GM12874 (cell line): ENCODE results near the gene HRH1.

ENCODE experiments used
- CTCF ChIP-seq: IDR thresholded peaks from 2 replicates; pipeline ENCODE4 v1.5.1; 2011; ENCODE audit warnings: low read depth, mild to moderate bottlenecking, control low read depth, low read length, moderate library complexity; ENCODE audit not compliant: insufficient read depth

Gene HRH1

DNA sequence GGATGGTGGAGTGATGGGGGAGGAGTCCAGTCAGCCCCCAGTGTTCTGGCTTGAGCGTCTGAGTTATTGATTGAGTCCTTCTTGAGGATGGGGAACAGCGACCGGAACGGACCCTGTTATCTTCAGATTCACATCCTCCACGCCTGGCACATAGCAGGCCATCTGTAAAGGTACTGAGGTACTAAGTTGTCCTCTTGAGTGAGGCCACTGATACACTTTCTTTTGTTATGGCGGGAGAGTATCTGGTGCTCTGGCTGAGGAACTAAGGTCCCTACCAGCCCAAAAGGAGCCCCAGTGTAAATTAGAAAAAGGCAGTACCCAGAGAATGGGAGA is 16.7 kb upstream of the HRH1 start:
- no peak for TF ChIP-seq CTCF

DNA sequence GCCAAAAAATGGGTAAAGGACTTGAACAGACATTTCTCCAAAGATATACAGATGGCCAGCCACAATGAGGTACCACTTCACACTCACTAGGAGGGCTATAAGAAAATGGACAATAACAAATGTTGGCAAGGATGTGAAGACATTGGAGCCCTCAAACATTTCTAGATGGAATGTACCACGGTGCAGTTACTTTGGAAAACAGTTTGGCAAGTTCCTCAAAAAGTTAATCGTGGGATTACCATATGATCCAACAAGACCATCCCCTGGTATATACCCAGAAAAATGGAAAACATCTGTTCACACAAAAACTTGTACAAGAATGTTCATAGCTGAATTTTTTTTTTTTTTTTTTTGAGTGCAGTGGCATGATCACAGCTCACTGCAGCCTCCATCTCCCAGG is 15.9 kb upstream of the HRH1 start:
- no peak for TF ChIP-seq CTCF

DNA sequence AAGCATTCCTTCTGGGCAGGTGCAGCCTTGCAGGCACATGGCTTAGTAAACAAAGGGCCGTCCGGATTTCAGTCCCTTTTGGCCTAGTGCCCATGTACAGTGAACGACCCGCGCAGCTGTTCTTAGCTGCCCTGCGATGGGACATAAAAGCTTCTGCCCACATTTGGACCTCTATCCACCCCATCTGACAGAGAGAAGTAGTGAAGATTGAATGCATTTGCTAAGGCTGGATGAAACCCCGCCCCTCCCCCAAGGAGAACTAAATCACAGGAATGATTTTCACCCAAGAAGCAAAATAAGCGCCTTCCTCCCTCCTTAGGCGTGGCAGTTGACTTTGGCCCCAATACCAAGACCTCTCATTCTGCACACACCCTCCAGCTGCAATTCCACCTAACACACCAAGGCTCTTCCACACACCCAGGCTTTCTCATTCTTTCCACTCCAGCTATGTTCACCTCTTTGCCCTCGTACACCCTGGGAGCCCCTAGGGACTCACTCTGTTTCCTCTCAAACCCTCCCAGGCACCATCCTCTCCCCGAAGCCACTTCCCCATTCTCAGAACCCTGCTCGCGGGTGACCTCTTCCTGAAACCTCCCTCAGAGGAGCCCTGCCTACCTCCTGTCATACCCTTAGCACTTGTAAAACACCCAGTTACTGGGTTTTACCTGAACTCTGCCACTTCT is 14.1 kb upstream of the HRH1 start:
- TF ChIP-seq CTCF, result no peak

GRCh38 chr3:11140713-11141104 is 13.6 kb upstream of the HRH1 start:
- TF ChIP-seq CTCF, result no peak

DNA sequence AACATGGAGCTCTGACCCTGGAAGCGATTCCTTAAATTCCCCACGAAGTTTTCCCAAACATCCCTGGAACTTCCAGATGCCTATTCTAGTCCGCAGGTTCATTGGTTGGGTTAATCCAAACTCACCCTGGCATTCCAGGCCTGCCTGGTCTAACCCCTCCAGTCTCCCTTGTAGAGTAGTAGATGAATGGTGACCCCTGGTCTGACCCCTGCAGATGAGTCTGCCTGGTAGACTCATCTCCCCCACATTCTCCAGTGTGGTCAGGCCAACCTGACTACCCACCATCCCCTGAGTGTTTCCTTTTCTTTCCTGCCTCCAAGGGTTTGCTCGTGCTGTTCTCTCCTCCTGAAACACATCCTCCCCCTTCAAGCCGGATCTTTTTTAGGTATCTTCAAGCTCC is 10.8 kb upstream of the HRH1 start:
- TF ChIP-seq CTCF, result no peak

DNA sequence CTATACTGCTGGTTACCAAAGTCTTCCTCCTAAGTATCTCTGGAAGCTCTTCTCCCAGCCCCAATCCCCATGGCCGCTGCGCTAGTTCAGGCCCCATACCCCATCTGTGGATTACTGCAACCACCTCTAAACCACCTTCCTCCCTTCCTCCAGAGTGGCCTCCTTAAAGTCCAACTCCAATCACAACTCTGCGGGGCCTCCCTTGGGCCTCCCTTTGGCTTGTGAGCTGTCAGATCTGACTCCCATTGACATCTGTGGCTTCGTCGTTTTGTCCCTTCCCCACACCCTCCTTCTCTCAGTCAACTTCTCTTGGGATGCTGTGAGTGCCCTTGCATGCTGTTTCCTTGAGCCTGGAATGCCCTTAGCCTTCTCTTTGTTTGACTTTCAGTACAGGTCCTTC is 9.3 kb upstream of the HRH1 start:
- no peak for TF ChIP-seq CTCF

DNA sequence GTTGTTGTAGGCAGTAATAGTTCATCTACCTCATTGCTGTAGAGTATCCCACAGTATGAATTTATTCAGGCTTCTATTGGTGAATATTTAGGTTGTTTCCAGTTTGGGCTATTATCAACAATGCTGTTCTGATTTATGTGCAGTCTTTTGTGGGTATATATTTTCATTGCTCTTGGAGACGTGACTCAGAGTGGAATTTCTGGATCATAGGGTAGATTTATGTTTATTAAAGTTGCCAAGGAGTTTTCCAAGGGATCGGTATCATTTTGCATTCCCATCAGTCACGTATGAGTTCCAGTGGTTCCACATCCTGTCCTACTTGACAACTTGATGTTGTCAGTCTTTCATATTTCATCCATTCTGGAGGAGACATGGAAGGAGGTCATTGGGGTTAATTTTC is 8.4 kb upstream of the HRH1 start:
- TF ChIP-seq CTCF, result no peak
